ENCODE data around the gene CFAP65.

GRCh38 chr2:219082332-219082958, 41.1 kb upstream of the CFAP65 start:
- TF ChIP-seq CTCF (IDR thresholded peaks at IDR 0.05) (no peak), EZH2phosphoT487 (IDR thresholded peaks at IDR 0.05) (no peak), EZH2 (IDR thresholded peaks at IDR 0.05) (no peak)

All from neural progenitor cell (in vitro differentiated cells).